GM12874 (cell line): ENCODE data around the gene PGAM4.

ENCODE experiments used
- CTCF ChIP-seq: IDR thresholded peaks from 2 replicates; pipeline ENCODE4 v1.5.1; 2011; ENCODE audit warnings: low read depth, mild to moderate bottlenecking, control low read depth, low read length, moderate library complexity; ENCODE audit not compliant: insufficient read depth

PGAM4 gene

DNA sequence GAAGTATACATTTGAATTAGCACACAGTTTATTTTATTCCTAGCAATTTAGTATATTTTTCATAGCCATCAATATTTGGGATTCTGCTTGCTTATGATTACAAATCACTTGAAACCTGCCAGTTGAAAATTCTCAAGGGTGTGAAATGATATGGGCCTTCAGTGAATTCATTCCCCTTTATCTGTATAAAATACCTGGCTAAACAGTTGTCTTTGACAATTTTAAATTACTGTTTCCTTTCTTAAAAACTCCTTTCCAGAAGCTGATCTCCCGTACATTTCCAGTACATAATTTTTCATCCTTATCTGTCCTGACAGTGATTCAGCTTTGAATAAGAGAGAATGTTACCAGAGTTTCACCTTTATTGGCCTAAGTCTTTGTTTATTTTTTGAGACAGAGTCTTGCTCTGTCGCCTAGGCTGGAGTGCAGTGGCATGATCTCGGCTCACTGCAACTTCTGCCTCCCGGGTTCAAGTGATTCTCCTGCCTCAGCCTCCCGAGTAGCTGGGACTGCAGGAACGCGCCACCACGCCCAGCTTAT lies 45.0 kb downstream of the PGAM4 start:
- no peak for TF ChIP-seq CTCF

DNA sequence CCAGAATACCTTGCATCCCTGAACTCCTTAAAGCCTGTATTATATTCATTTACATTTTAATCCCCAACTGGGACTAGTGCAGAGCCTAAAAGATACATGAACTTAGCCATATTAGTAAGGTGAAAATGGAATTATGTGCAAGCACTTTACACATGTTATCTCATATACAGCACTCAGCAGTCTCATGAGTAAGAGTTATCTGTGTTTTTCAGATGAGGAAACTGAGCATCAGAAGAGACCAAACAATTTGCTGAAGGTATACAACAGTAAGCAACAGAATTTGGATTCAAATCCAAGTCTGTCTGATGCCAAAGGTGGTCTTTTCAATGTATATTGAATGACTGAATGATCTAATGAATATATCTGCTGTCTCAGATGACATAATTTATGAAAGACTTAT lies 46.7 kb downstream of the PGAM4 start:
- no peak for TF ChIP-seq CTCF

- no peak for TF ChIP-seq CTCF
These were observed 50.9 kb downstream of the PGAM4 start for GRCh38 chrX:77918568-77918967.
